NCI-H510A treated with DMSO at 0.1 percent for 48 hours (cell line): Measurements from ENCODE around the gene BMPR1A.

Experiments used
- DNase-seq: peaks from one replicate; lab custom pipeline; 2025; lab: John Stamatoyannopoulos, UW

The BMPR1A gene

GRCh38 chr10:86756511-86757112 is at the start of gene BMPR1A:
BMPR1A (plus strand) TSS chr10:86756619; CDS start chr10:86876019, 119,400 bp downstream.
- DNase-seq = no peak

GRCh38 chr10:86706977-86707376 is 49.4 kb upstream of the BMPR1A start:
- no peak for DNase-seq

GRCh38 chr10:86707505-86707904 is 48.9 kb upstream of the BMPR1A start:
- no peak for DNase-seq

GRCh38 chr10:86708068-86708782 is 48.2 kb upstream of the BMPR1A start:
- no peak for DNase-seq

DNA sequence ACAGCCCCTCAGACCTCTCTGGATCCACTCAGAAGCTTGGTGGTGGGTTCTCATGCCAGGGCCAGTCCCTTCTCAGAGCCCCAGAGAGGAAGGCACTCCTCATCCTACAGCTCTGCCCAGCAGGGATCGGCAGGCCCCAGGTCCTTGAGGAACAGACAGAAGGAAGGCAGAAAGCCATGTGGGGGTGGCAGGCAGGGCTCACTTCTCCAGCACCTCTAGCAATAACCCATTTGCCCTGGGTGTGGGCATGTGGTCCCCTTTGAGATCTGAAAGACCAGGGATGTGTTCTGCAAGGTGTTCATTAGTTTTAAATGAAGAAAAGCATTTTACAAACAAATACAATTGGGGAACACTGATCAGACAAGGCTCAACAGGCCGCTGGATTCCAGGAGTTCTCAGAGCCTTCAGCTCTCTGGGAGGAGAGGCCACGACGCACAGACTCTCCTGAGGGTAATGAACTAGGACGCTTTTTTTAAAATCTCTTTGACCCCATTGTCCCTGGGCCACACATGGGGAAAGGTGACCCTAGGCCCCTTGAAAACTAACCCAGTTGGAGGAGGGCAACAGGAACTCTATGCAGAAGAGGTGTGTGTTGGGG is 47.5 kb upstream of the BMPR1A start:
- DNase-seq = no peak

DNA sequence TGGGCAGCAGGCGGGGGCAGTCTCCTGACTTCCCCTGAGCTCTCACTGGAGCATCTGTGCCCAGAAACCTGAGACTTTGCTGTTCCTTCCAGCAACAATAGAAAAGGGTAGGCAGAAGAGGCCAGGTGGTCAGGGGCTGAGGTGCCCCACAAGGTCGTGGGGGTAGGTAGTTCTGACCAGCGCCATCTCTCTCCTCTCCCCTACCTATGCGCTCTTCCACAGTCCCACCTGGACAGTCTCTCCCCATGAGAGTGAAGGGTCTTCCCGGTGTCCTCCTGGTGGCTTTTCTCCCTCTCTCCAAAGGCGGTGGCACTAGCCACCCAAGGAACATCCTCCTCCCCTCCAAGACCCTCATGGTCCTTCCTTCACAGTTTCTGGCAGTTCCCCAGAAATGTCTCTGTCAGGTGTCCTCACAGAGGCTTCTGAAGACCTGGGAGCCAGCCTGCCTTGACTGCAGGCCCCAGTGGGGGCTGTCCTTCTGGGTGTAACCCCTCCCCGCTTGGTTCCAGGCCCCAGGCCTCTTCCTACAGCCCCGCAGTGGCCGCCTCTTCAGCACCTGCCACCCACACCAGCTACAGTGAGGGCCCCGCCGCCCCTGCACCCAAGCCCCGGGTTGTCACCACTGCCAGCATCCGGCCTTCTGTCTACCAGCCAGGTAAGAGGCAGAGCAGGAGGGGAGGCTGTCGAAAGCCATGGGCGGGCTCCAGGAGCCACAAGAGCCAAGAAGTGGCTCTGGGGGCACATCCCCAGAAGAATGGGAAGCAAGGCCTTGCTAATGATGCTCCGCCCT is 46.8 kb upstream of the BMPR1A start:
- no peak for DNase-seq

GRCh38 chr10:86710987-86711512 is 45.4 kb upstream of the BMPR1A start:
- peak; percentile 78 for DNase-seq

- DNase-seq = peak; percentile 56
Observed at GRCh38 chr10:86711513-86712316, 44.7 kb upstream of the BMPR1A start.

- no peak for DNase-seq
Observed at GRCh38 chr10:86712317-86712707, 44.1 kb upstream of the BMPR1A start.

GRCh38 chr10:86715156-86715795 is 41.1 kb upstream of the BMPR1A start:
- DNase-seq = no peak

- DNase-seq = no peak
Observed at GRCh38 chr10:86715836-86716235, 40.6 kb upstream of the BMPR1A start.

DNA sequence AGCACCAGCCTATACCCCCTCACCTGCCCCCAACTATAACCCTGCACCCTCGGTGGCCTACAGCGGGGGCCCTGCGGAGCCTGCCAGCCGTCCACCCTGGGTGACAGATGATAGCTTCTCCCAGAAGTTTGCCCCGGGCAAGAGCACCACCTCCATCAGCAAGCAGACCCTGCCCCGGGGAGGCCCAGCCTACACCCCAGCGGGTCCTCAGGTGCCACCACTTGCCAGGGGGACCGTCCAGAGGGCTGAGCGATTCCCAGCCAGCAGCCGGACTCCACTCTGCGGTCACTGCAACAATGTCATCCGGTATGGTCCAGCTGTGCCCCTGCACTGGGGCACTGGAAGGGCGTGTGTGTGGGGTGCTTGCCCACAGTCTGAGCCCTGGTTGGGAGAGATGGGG is 40.0 kb upstream of the BMPR1A start:
- no peak for DNase-seq

- DNase-seq = no peak
Observed at GRCh38 chr10:86718556-86718955, 37.9 kb upstream of the BMPR1A start.

DNA sequence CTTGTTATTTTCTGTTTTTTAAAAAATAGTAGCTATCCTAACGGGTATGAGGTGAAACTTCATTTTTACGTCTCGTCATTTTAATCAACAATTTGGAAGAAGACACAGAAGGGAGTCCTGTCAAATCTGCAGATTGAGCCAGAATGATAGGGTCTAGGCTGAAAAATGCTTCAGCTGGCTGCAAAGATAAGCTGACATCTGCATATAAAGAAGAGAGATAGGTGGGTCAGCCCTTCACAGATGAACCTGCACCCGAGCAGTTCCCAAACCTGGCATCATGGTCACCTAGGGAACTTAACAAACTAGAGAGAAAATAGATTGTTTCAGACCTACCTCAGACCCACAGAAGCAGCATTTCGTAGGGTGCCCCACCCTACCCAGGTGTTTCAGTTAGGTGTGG is 35.2 kb upstream of the BMPR1A start:
- DNase-seq = no peak

DNA sequence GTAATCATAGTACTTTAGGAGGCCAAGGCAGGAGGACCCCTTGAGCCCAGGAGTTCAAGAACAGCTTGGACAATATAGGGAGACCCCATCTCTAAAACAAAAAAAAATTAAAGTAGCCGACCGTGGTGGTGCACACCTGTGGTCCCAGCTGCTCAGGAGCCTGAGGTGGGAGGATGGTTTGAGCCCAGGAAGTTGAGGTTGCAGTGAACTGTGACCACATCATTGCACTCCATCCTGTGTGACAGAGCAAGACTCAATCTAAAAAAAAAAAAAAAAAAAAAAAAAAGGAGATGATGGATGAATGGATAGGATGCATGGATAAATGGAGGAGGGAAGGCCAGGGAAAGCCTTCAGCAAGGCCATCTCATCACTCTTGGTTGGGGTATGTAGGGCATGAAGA is 33.4 kb upstream of the BMPR1A start:
- no peak for DNase-seq

DNA sequence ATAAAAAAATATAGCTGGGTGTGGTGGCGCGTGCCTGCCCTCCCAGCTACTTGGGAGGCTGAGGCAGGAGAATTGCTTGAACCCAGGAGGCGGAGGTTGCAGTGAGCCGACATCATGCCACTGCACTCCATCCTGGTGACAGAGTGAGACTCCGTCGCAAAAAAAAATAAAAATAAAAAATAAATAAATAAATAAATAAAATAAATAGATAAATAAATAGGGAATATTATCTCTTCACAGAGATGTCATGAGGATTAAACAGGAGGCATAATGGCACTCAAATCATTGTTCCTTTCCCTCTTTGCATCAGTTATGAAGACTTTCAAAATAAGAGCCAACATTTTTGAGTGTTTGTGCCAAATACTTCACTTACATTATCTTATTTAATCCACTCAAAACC is 32.0 kb upstream of the BMPR1A start:
- DNase-seq = no peak

- no peak for DNase-seq
Observed at GRCh38 chr10:86725980-86726676, 30.3 kb upstream of the BMPR1A start.

DNA sequence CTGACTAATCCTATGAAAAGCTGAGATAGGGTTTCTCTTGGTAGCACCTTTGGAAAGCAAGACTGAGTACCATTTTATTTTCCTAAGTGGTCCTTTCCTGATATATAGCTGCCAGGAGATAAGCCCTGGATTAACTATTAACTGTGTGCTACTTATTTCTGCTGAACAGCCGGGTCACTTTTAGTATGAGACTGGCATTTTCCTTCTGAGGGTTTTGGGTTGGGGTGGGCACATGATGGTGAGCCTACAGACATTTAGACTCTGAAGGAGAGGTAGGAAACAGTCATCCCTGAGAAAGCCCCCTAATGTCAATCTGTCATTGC is 29.8 kb upstream of the BMPR1A start:
- no peak for DNase-seq

DNA sequence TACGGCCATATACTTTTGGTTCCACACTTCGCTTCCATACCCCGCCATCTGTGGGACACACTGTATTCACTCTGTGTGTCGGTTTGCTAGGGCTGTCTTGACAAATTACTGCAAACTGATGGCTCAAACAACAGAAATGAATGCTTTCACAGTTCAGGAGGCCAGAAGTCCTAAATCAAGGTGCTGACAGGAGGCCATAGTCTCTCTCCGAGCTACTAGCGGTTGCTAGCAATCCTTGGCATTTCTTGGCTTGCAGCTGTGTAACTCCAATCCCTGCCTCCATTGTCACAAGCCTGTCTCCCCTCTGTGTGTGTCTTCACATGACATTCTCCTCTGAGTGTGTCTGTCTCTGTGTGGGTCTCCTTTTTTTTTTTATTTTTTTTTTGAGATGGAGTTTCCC is 28.9 kb upstream of the BMPR1A start:
- DNase-seq = no peak

- DNase-seq = no peak
Observed at GRCh38 chr10:86728056-86728455, 28.4 kb upstream of the BMPR1A start.

GRCh38 chr10:86729677-86730076 is 26.7 kb upstream of the BMPR1A start:
- DNase-seq = no peak
